Endothelial cell of umbilical vein (primary cell): ENCODE data around the gene TMEM95. TPM values are rescaled to one million over a fixed set of nuclear protein-coding genes. Genes with fewer than 3 reads are reported as not detected.

ENCODE experiments used
- BruUV-seq: library from RNA; stranded (reverse); fragments of 400-500 nt; replicated peaks from 2 replicates; lab custom pipeline; 2021; lab: Mats Ljungman, UMichigan
- CTCF ChIA-PET: fragments of 300-600, 350-600 bp; sonication (Branson Sonifier 250); formaldehyde crosslinking; loops from one replicate; lab custom pipeline; 2021; ENCODE audit warnings: antibody characterized with exemption, inconsistent platforms; lab: Charles Lee
- POLR2A ChIA-PET: fragments of 300-600, 350-600 bp; sonication (Branson Sonifier 250); formaldehyde crosslinking; loops from one replicate; lab custom pipeline; 2021; ENCODE audit warnings: antibody characterized with exemption, inconsistent platforms; lab: Charles Lee
- DNase-seq: peaks from one replicate; pipeline ENCODE4 v3.0.0-alpha.2; 2011; ENCODE audit warnings: low read depth, low spot score
- FAIRE-seq: peaks from 2 replicates; lab custom pipeline; 2011; peaks lifted over from hg19 to GRCh38; lab: Jason Lieb, UNC
- H2AFZ ChIP-seq: 2 replicates; pipeline ENCODE4 v1.6.0; 2012; ENCODE audit warnings: low read depth, low read length, control low read depth, inconsistent platforms
- H3K27ac ChIP-seq: 2 replicates; pipeline ENCODE4 v1.5.1; 2011; ENCODE audit warnings: low read depth, mild to moderate bottlenecking, control low read depth, low read length, moderate library complexity; ENCODE audit not compliant: insufficient read depth
- H3K27me3 ChIP-seq, 2 experiments: 2 replicates each; pipeline versions ENCODE4 v1.6.0 to v1.6.1; 2011; ENCODE audit warnings: low read length in 2 of 2, mixed read lengths in 1 of 2; ENCODE audit not compliant: control insufficient read depth in 2 of 2, insufficient read depth in 2 of 2
- H3K36me3 ChIP-seq, 2 experiments: 2 replicates in 1 of 2; 3 replicates in 1 of 2; pipeline ENCODE4 v1.5.1; 2011; ENCODE audit warnings: low read length in 2 of 2, mild to moderate bottlenecking in 1 of 2, moderate library complexity in 1 of 2; ENCODE audit not compliant: control insufficient read depth in 2 of 2, insufficient read depth in 2 of 2; ENCODE audit errors: extremely low read depth in 1 of 2
- H3K4me1 ChIP-seq: 3 replicates; pipeline ENCODE4 v1.5.1; 2011; ENCODE audit warnings: mild to moderate bottlenecking, low read length; ENCODE audit not compliant: control insufficient read depth, insufficient read depth; ENCODE audit errors: extremely low read depth
- H3K4me2 ChIP-seq: 2 replicates; pipeline ENCODE4 v1.6.1; 2011; ENCODE audit warnings: low read length, control low read depth, mixed read lengths; ENCODE audit not compliant: insufficient read depth
- H3K4me3 ChIP-seq, 3 experiments: fragments of 200-600 bp in 1 of 3; sonication (generic), shearing (Covaris generic) in 1 of 3; replicated peaks in 1 of 3; 2 replicates each; pipeline ENCODE4 v1.5.1; 2011 to 2016; ENCODE audit warnings: control low read depth in 3 of 3, low read length in 3 of 3, mild to moderate bottlenecking in 2 of 3, inconsistent platforms in 1 of 3, low read depth in 1 of 3, moderate library complexity in 1 of 3; ENCODE audit not compliant: insufficient read depth in 1 of 3
- H3K79me2 ChIP-seq: 2 replicates; pipeline ENCODE4 v1.6.0; 2012; ENCODE audit warnings: low read length, inconsistent platforms; ENCODE audit not compliant: control insufficient read depth, insufficient read depth
- H3K9ac ChIP-seq: replicated peaks from 2 replicates; pipeline ENCODE3; 2011; ENCODE audit warnings: low read length, control low read depth; ENCODE audit not compliant: insufficient read depth; ENCODE audit errors: extremely low read depth
- H3K9me1 ChIP-seq: replicated peaks from 3 replicates; pipeline ENCODE4 v1.6.0; 2011; ENCODE audit warnings: mild to moderate bottlenecking, low read length; ENCODE audit not compliant: control insufficient read depth, insufficient read depth; ENCODE audit errors: extremely low read depth
- H3K9me3 ChIP-seq: replicated peaks from 2 replicates; pipeline ENCODE4 v1.5.1; 2012; ENCODE audit warnings: low read length, inconsistent platforms; ENCODE audit not compliant: control insufficient read depth, insufficient read depth
- H4K20me1 ChIP-seq: replicated peaks from 2 replicates; pipeline ENCODE3; 2011; ENCODE audit warnings: mild to moderate bottlenecking, low read length; ENCODE audit not compliant: control insufficient read depth, insufficient read depth; ENCODE audit errors: extremely low read depth
- EZH2 ChIP-seq: IDR thresholded peaks from 2 replicates; pipeline ENCODE4 v1.6.1; 2012; ENCODE audit warnings: borderline replicate concordance, low read depth, mild to moderate bottlenecking, moderate library complexity, low read length, inconsistent platforms; ENCODE audit not compliant: severe bottlenecking
- FOS ChIP-seq: IDR thresholded peaks from 2 replicates; pipeline ENCODE4 v1.6.1; 2011; ENCODE audit warnings: mild to moderate bottlenecking, low read length, moderate library complexity, borderline replicate concordance; ENCODE audit not compliant: insufficient read depth
- GATA2 ChIP-seq: IDR thresholded peaks from 2 replicates; pipeline ENCODE4 v1.7.0; 2011; ENCODE audit warnings: low read depth, mild to moderate bottlenecking, moderate library complexity, mixed read lengths, low read length; ENCODE audit not compliant: insufficient read length, insufficient read depth
- JUN ChIP-seq: IDR thresholded peaks from 2 replicates; pipeline ENCODE4 v1.6.1; 2011; ENCODE audit warnings: borderline replicate concordance, low read depth; ENCODE audit not compliant: insufficient read length, insufficient read depth
- MYC ChIP-seq: IDR thresholded peaks from one replicate; pipeline ENCODE4 v1.6.1; 2011; ENCODE audit warnings: mild to moderate bottlenecking, low read depth, low read length
- POLR2A ChIP-seq: IDR thresholded peaks from 2 replicates; pipeline ENCODE4 v1.6.1; 2012; ENCODE audit warnings: low read depth, mild to moderate bottlenecking, control low read depth, low read length
- POLR2AphosphoS5 ChIP-seq: IDR thresholded peaks from 2 replicates; pipeline ENCODE4 v1.6.1; 2012; ENCODE audit warnings: low read depth, mild to moderate bottlenecking, control low read depth, low read length, moderate library complexity; ENCODE audit not compliant: insufficient read depth
- dilution Hi-C: fragments of 300-500 bp; cut with MboI; formaldehyde crosslinking; loops from one replicate; pipeline ENCODE4 v1.15.0; 2019; ENCODE audit warnings: low sequenced_read_pairs; ENCODE audit not compliant: extremely low pct_ligation_motif_present
- intact Hi-C: fragments of 100-400 bp; cut with micrococcal nuclease; formaldehyde crosslinking; loops from one replicate; pipeline ENCODE4 v1.10.0; 2022
- polyA plus RNA-seq, 4 experiments: library from polyadenylated mRNA; depleted of rRNA in 3 of 4; stranded (reverse) in 3 of 4; unstranded in 1 of 4; fragments of >200 nt; gene quantifications; 2 replicates each; pipeline versions ENCODE4 v1.2.1 to v1.2.3, GENCODE V29; 2011 to 2012; ENCODE audit warnings: missing spikeins in 1 of 4
- total RNA-seq: library from RNA; stranded (reverse); gene quantifications from 2 replicates; pipeline ENCODE4 v1.2.3, GENCODE V29; 2021
- TF ChIP-seq, protein P1 (sequence below), 2 donors: IDR thresholded peaks; 1 replicate in 1 of 2; 2 replicates in 1 of 2; pipeline ENCODE4 v1.5.1; 2011; ENCODE audit warnings: low read length in 2 of 2, mild to moderate bottlenecking in 2 of 2, moderate library complexity in 2 of 2, control low read depth in 1 of 2, inconsistent platforms in 1 of 2, low read depth in 1 of 2; ENCODE audit not compliant: insufficient read depth in 1 of 2; ENCODE audit errors: extremely low read depth in 1 of 2
- TF ChIP-seq, protein P2 (sequence below): IDR thresholded peaks from 2 replicates; pipeline ENCODE4 v1.6.1; 2011; ENCODE audit not compliant: insufficient read depth, insufficient read length

TMEM95 gene
- total and polyA plus RNA-seq, 2 donors (not counting 3 experiments of a cell fraction or from before 2014, with no cell fraction given): not detected

DNA sequence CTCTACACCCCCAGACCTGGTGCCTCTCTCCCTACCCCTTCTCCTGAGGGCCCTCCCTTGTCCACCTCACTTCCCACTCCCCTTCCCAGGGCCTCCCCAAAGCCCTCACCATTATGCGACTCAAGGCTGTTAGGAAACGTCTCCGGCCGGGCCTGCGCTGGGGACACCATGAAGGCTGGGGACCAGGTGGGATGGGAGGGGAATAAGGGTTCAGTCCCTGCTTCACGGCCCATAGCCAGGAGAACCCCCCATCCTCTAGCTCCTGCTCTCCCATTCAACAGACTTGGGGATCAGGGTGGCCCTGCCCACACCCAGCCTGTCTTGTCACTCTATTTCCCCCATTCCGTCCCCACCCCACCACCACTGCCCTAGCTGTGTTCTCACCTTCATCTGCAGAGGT, 27.9 kb upstream of the TMEM95 start:
- Histone ChIP-seq H3K9ac (no peak overlapping the region), H3K4me1 (peaks cover 10% of the 10 kb centered on the region), H3K36me3 (peaks cover 10 to 23% of the 10 kb centered on the region in 2 experiments), H3K4me2 (no peak overlapping the region), H4K20me1 (no peaks in the 10 kb centered on the region), H3K79me2 (peaks cover 10% of the 10 kb centered on the region), H3K9me3 (no peaks in the 10 kb centered on the region), H3K27ac (no peak overlapping the region), H3K4me3 (no peak overlapping the region), H3K27me3 (peaks cover 0 to 2% of the 10 kb centered on the region in 2 experiments), H3K9me1 (no peaks in the 10 kb centered on the region), H2AFZ (no peak overlapping the region)
- intact Hi-C loops (no loop called here), dilution Hi-C loops (no loop called here)
- CTCF ChIA-PET: interaction anchor here (1.0 to 1.2 kb wide), 2 partner anchors 18 to 31 kb away, joined by 3 to 4 read pairs; no protein-coding TSS in a partner anchor
- BruUV-seq: no TSS peak
- TF ChIP-seq POLR2AphosphoS5: no peak
- no peak for TF ChIP-seq JUN
- TF ChIP-seq MYC: no peak
- no peak for TF ChIP-seq POLR2A
- TF ChIP-seq, protein P1, sequence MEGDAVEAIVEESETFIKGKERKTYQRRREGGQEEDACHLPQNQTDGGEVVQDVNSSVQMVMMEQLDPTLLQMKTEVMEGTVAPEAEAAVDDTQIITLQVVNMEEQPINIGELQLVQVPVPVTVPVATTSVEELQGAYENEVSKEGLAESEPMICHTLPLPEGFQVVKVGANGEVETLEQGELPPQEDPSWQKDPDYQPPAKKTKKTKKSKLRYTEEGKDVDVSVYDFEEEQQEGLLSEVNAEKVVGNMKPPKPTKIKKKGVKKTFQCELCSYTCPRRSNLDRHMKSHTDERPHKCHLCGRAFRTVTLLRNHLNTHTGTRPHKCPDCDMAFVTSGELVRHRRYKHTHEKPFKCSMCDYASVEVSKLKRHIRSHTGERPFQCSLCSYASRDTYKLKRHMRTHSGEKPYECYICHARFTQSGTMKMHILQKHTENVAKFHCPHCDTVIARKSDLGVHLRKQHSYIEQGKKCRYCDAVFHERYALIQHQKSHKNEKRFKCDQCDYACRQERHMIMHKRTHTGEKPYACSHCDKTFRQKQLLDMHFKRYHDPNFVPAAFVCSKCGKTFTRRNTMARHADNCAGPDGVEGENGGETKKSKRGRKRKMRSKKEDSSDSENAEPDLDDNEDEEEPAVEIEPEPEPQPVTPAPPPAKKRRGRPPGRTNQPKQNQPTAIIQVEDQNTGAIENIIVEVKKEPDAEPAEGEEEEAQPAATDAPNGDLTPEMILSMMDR (IDR thresholded peaks at IDR 0.05; ENCODE audit: extremely low read depth in 1 of 2, insufficient read depth in 1 of 2, low read depth in 1 of 2, low read length in 2 of 2): no peak
- no peak for TF ChIP-seq FOS
- POLR2A ChIA-PET: no interaction called here
- no peak for FAIRE-seq
- no peak for DNase-seq

DNA sequence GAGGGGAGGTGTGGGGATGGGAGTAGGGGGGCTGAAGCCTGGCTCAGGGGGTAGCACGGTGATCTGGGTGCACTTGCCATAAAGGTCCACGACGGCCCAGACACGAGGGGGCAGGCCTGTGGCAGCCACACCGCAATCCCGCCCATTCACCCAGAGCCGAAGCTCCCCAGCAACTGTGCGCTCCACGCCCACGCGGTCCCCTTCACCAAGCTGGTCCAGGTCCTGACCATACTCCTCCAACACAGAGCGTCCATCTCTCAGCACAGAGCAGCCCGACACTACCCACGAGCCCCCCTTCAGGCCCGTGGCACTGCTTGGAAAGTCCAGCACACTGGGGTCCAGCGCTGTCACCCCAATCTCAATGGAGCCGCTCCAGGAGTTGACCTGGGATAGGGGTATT, 27.5 kb upstream of the TMEM95 start:
- Histone ChIP-seq H3K27ac (no peak overlapping the region), H3K36me3 (peaks cover 6 to 20% of the 10 kb centered on the region in 2 experiments), H3K4me3 (no peak overlapping the region), H3K9me1 (no peaks in the 10 kb centered on the region), H3K4me2 (no peak overlapping the region), H3K79me2 (peaks cover 10% of the 10 kb centered on the region), H3K4me1 (peaks cover 10% of the 10 kb centered on the region), H3K9ac (no peak overlapping the region), H4K20me1 (no peaks in the 10 kb centered on the region), H2AFZ (no peak overlapping the region), H3K9me3 (no peaks in the 10 kb centered on the region), H3K27me3 (peaks cover 0 to 2% of the 10 kb centered on the region in 2 experiments)
- dilution Hi-C loops (no loop called here), intact Hi-C loops (no loop called here)
- TF ChIP-seq EZH2: no peak
- no peak for TF ChIP-seq POLR2A
- TF ChIP-seq GATA2: no peak
- TF ChIP-seq POLR2AphosphoS5: no peak
- no peak for TF ChIP-seq FOS
- TF ChIP-seq, protein P1 (IDR thresholded peaks at IDR 0.05; ENCODE audit: extremely low read depth in 1 of 2, insufficient read depth in 1 of 2, low read depth in 1 of 2, low read length in 2 of 2): no peak
- no peak for TF ChIP-seq MYC
- TF ChIP-seq JUN: no peak
- TF ChIP-seq, protein P2, sequence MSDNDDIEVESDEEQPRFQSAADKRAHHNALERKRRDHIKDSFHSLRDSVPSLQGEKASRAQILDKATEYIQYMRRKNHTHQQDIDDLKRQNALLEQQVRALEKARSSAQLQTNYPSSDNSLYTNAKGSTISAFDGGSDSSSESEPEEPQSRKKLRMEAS: no peak
- ChIA-PET CTCF (no interaction called here), POLR2A (no interaction called here)
- no TSS peak for BruUV-seq
- no peak for DNase-seq
- FAIRE-seq: no peak
